Renal pelvis (tissue), 4 donors: ENCODE measurements around the gene IL1RAPL1. TPM values are rescaled to one million over a fixed set of nuclear protein-coding genes. Genes with fewer than 3 reads are reported as not detected.

Experiments used
- DNase-seq: peaks from one replicate; pipeline ENCODE4 v3.0.0-alpha.2; 2013
- polyA plus RNA-seq, 3 donors: library from polyadenylated mRNA; unstranded; fragments of 120-200 nt; gene quantifications; one replicate each; pipeline ENCODE4 v1.2.1, GENCODE V29; 2013; ENCODE audit not compliant: insufficient read length in 3 of 3

The IL1RAPL1 gene
- polyA plus RNA-seq, 3 donors: 2.0 to 2.4 (median 2.3) TPM

GRCh38 chrX:29880977-29881376, 1293.7 kb downstream of the IL1RAPL1 start:
- DNase-seq: no peak

- DNase-seq: no peak
Measured at GRCh38 chrX:29890004-29890403, 1302.8 kb downstream of the IL1RAPL1 start.

- DNase-seq: no peak
Measured at GRCh38 chrX:29890646-29891200, 1303.5 kb downstream of the IL1RAPL1 start.

- DNase-seq: no peak
Measured at GRCh38 chrX:29902004-29902403, 1314.8 kb downstream of the IL1RAPL1 start.

- no peak for DNase-seq
Measured at GRCh38 chrX:29903360-29903759, 1316.1 kb downstream of the IL1RAPL1 start.

GRCh38 chrX:29911673-29912072, 1324.4 kb downstream of the IL1RAPL1 start:
- DNase-seq: no peak

GRCh38 chrX:29913647-29914046, 1326.4 kb downstream of the IL1RAPL1 start:
- DNase-seq: no peak

GRCh38 chrX:29922607-29923006, 1335.4 kb downstream of the IL1RAPL1 start:
- no peak for DNase-seq

- DNase-seq: no peak
Measured at GRCh38 chrX:29926056-29926455, 1338.8 kb downstream of the IL1RAPL1 start.

- DNase-seq: no peak
Measured at GRCh38 chrX:29926659-29927058, 1339.4 kb downstream of the IL1RAPL1 start.

- DNase-seq: no peak
Measured at GRCh38 chrX:29935455-29935854, 1348.2 kb downstream of the IL1RAPL1 start.

- no peak for DNase-seq
Measured at GRCh38 chrX:29940750-29941149, 1353.5 kb downstream of the IL1RAPL1 start.

- DNase-seq: no peak
Measured at GRCh38 chrX:29941287-29941686, 1354.0 kb downstream of the IL1RAPL1 start.

- no peak for DNase-seq
Measured at GRCh38 chrX:29947225-29947624, 1360.0 kb downstream of the IL1RAPL1 start.

GRCh38 chrX:29948653-29949052, 1361.4 kb downstream of the IL1RAPL1 start:
- DNase-seq: no peak

- DNase-seq: no peak
Measured at GRCh38 chrX:29952016-29952415, 1364.8 kb downstream of the IL1RAPL1 start.

GRCh38 chrX:29962061-29962460, 1374.8 kb downstream of the IL1RAPL1 start:
- no peak for DNase-seq

- DNase-seq: no peak
Measured at GRCh38 chrX:29965634-29966033, 1378.4 kb downstream of the IL1RAPL1 start.

GRCh38 chrX:29992083-29992482, 1404.8 kb downstream of the IL1RAPL1 start:
- DNase-seq: no peak

GRCh38 chrX:30005813-30006212, 1418.6 kb downstream of the IL1RAPL1 start:
- no peak for DNase-seq
